GM12878 (cell line): Measurements from ENCODE around the gene NPAS2. TPM values are rescaled to one million over a fixed set of nuclear protein-coding genes. Genes with fewer than 3 reads are reported as not detected.

Experiments
- ATAC-seq: fragments of 200-7000 bp; cut with Tn5 transposase; 3 replicates; pipeline ENCODE4 v1.9.1; 2020; ENCODE audit warnings: mild to moderate bottlenecking, moderate library complexity
- BruUV-seq: library from RNA; stranded (reverse); fragments of 400-500 nt; replicated peaks from 2 replicates; lab custom pipeline; 2021; lab: Mats Ljungman, UMichigan
- CTCF ChIA-PET: fragments of 300-600 bp; sonication (Branson Sonifier 250); formaldehyde crosslinking; extraction: SDS; loops from one replicate; lab custom pipeline; 2021; ENCODE audit warnings: inconsistent platforms; lab: Yijun Ruan, JAX
- POLR2A ChIA-PET: fragments of 350-600 bp; formaldehyde crosslinking; extraction: SDS; loops from one replicate; lab custom pipeline; 2021; ENCODE audit warnings: inconsistent platforms; lab: Charles Lee
- RAD21 ChIA-PET: fragments of 300-600 bp; sonication (Branson Sonifier 250); formaldehyde crosslinking; loops from one replicate; lab custom pipeline; 2023; ENCODE audit warnings: antibody characterized with exemption; ENCODE audit not compliant: unreplicated experiment; lab: Charles Lee
- SMC1A ChIA-PET: fragments of 300-600 bp; sonication (Branson Sonifier 250); formaldehyde crosslinking; loops from one replicate; lab custom pipeline; 2023; ENCODE audit not compliant: unreplicated experiment, uncharacterized antibody; lab: Charles Lee
- DNase-seq: peaks from one replicate; pipeline ENCODE4 v3.0.0-alpha.2; 2011; ENCODE audit warnings: low read depth, low spot score
- FAIRE-seq: peaks from 3 replicates; lab custom pipeline; 2011; peaks lifted over from hg19 to GRCh38; lab: Jason Lieb, UNC
- H2AFZ ChIP-seq: 2 replicates; pipeline ENCODE4 v1.6.0; 2011; ENCODE audit warnings: low read depth, low read length, control low read depth; ENCODE audit not compliant: control insufficient read depth
- H3K27ac ChIP-seq: 2 replicates; pipeline ENCODE4 v1.5.1; 2011; ENCODE audit warnings: control low read depth; ENCODE audit not compliant: control insufficient read depth, insufficient read depth
- H3K27me3 ChIP-seq, 2 experiments: replicated peaks in 1 of 2; 2 replicates each; pipeline versions ENCODE4 v1.6.0 to v1.6.1; 2011; ENCODE audit warnings: low read length in 1 of 2; ENCODE audit not compliant: control insufficient read depth in 2 of 2, insufficient read depth in 2 of 2
- H3K36me3 ChIP-seq, 2 experiments: 2 replicates each; pipeline ENCODE4 v1.5.1; 2011; ENCODE audit warnings: low read length in 1 of 2; ENCODE audit not compliant: control insufficient read depth in 2 of 2, insufficient read depth in 2 of 2
- H3K4me1 ChIP-seq: 2 replicates; pipeline ENCODE4 v1.6.1; 2011; ENCODE audit warnings: mild to moderate bottlenecking, low read length, moderate library complexity, mixed read lengths; ENCODE audit not compliant: control insufficient read depth, insufficient read depth
- H3K4me2 ChIP-seq: 2 replicates; pipeline ENCODE4 v1.6.0; 2011; ENCODE audit warnings: control low read depth; ENCODE audit not compliant: control insufficient read depth, insufficient read depth
- H3K4me3 ChIP-seq: fragments of 200-600 bp; sonication (generic); 2 replicates; pipeline ENCODE4 v1.5.1; 2016
- H3K79me2 ChIP-seq: 2 replicates; pipeline ENCODE4 v1.6.0; 2011; ENCODE audit warnings: low read length; ENCODE audit not compliant: control insufficient read depth, insufficient read depth
- H3K9ac ChIP-seq: 2 replicates; pipeline ENCODE4 v1.8.0; 2011; ENCODE audit warnings: low read length, control low read depth, mixed read lengths; ENCODE audit not compliant: control insufficient read depth, insufficient read depth
- H3K9me3 ChIP-seq: replicated peaks from 3 replicates; pipeline ENCODE4 v1.5.1; 2011; ENCODE audit warnings: mild to moderate bottlenecking, low read length; ENCODE audit not compliant: control insufficient read depth, insufficient read depth
- H4K20me1 ChIP-seq: 2 replicates; pipeline ENCODE4 v1.6.0; 2011; ENCODE audit not compliant: control insufficient read depth, insufficient read depth
- ATF3 ChIP-seq: IDR thresholded peaks from 2 replicates; pipeline ENCODE4 v1.6.1; 2011; ENCODE audit warnings: low read depth, mild to moderate bottlenecking, low read length, moderate library complexity, borderline replicate concordance; ENCODE audit errors: extremely low read depth
- DPF2 ChIP-seq: fragments of 450-650 bp; IDR thresholded peaks from 2 replicates; pipeline ENCODE4 v1.6.1; 2017; ENCODE audit warnings: mild to moderate bottlenecking
- E4F1 ChIP-seq: fragments of 450-650 bp; IDR thresholded peaks from 2 replicates; pipeline ENCODE4 v1.6.1; 2018; ENCODE audit warnings: borderline replicate concordance, mild to moderate bottlenecking; ENCODE audit not compliant: partially characterized antibody
- FOXM1 ChIP-seq: IDR thresholded peaks from 2 replicates; pipeline ENCODE4 v1.6.1; 2012; ENCODE audit warnings: low read depth, mild to moderate bottlenecking, inconsistent platforms, low read length, moderate library complexity
- HSF1 ChIP-seq: fragments of 150-350 bp; IDR thresholded peaks from 2 replicates; pipeline ENCODE4 v1.6.1; 2014; ENCODE audit warnings: mild to moderate bottlenecking, low read depth, low read length
- MEF2B ChIP-seq: fragments of 450-650 bp; IDR thresholded peaks from 2 replicates; pipeline ENCODE4 v1.6.1; 2018; ENCODE audit warnings: mild to moderate bottlenecking, moderate library complexity; ENCODE audit not compliant: partially characterized antibody, poor library complexity, severe bottlenecking
- RELB ChIP-seq: fragments of 450-650 bp; IDR thresholded peaks from 2 replicates; pipeline ENCODE4 v1.6.1; 2017; ENCODE audit warnings: low read depth, mild to moderate bottlenecking, moderate library complexity
- SMC3 ChIP-seq: IDR thresholded peaks from 2 replicates; pipeline ENCODE4 v1.6.1; 2011; ENCODE audit warnings: low read length, improper control_type of control experiment, borderline replicate concordance
- WGBS: methylation state at CpG from one replicate; pipeline ENCODE4 v1.1.6; 2016; ENCODE audit warnings: low lambda C conversion rate; ENCODE audit not compliant: insufficient replicate concordance, insufficient coverage; ENCODE audit errors: missing lambda C conversion rate; 5-methylcytosine and 5-hydroxymethylcytosine counted together
- in situ Hi-C: fragments of 300-500 bp; cut with MboI; formaldehyde crosslinking; loops from 9 replicates; pipeline ENCODE4 v1.14.3; 2018; ENCODE audit warnings: mixed read lengths
- intact Hi-C: fragments of 100-400 bp; cut with micrococcal nuclease; formaldehyde crosslinking; loops from one replicate; pipeline ENCODE4 v1.14.2; 2022; ENCODE audit not compliant: unreplicated experiment
- polyA plus RNA-seq, 11 experiments: library from polyadenylated mRNA; depleted of rRNA in 4 of 11; unstranded in 6 of 11; stranded (reverse) in 5 of 11; fragments of >200 nt; fragmentation: Nextera tagmentation in 4 of 11; fragmentation: Illumina TruSeq in 1 of 11; extraction: Ambion mirVana in 4 of 11; extraction: Trizol in 1 of 11; gene quantifications; 1 replicate in 1 of 11; 2 replicates in 10 of 11; pipeline versions ENCODE4 v1.2.1 to v1.2.3, GENCODE V29; 2011 to 2016; ENCODE audit warnings: inconsistent platforms in 2 of 11, missing spikeins in 2 of 11, low read depth in 1 of 11
- total RNA-seq, 4 experiments: library from RNA; depleted of rRNA in 3 of 4; stranded (reverse); fragments of >200 nt in 3 of 4; fragmentation: Illumina TruSeq in 1 of 4; extraction: Trizol in 1 of 4; gene quantifications; 2 replicates each; pipeline versions ENCODE4 v1.2.1 to v1.2.3, GENCODE V29; 2013 to 2021

NPAS2 gene
- total and polyA plus RNA-seq, 10 of the 15 experiments (the other 5 are each of a cell fraction or from before 2014, with no cell fraction given): 0.08 TPM; not detected in 9

- in situ Hi-C loops: no loop called here
- no peaks in the 10 kb centered on the region for H3K36me3 ChIP-seq
- ChIA-PET POLR2A (no interaction called here), RAD21 (no interaction called here), CTCF (interaction anchor here (0.6 kb wide), 1 partner anchor 16 kb away, joined by 3 read pairs; no protein-coding TSS in a partner anchor), SMC1A (interaction anchor here (0.7 kb wide), 1 partner anchor 393 kb away, joined by 3 read pairs; no protein-coding TSS in a partner anchor)
- H3K4me1 ChIP-seq: no peaks in the 10 kb centered on the region; the same call in 1 of the 2 replicates
- 47% methylated on average over 16 of the region's 16 CpGs for WGBS
- H2AFZ ChIP-seq: no peak overlapping the region
- H3K27ac ChIP-seq: no peak overlapping the region
- H3K79me2 ChIP-seq: no peaks in the 10 kb centered on the region
- DNase-seq (no peak), FAIRE-seq (no peak), ATAC-seq (no peak)
- H3K4me2 ChIP-seq: no peak overlapping the region
- H4K20me1 ChIP-seq: no peaks in the 10 kb centered on the region
- H3K27me3 ChIP-seq: peaks cover 0 to 5% of the 10 kb centered on the region in 2 experiments; a peak in 2 of 4 replicates
- BruUV-seq: no TSS peak
- H3K4me3 ChIP-seq: no peak overlapping the region
- no peak overlapping the region for H3K9ac ChIP-seq
- intact Hi-C loops: no loop called here
- no peaks in the 10 kb centered on the region for H3K9me3 ChIP-seq
- TF ChIP-seq FOXM1 (no peak), MEF2B (no peak), DPF2 (no peak), RELB (no peak), ATF3 (no peak), HSF1 (no peak), E4F1 (no peak), SMC3 (no peak)
Observed at GRCh38 chr2:100948942-100949811, 129.2 kb downstream of the NPAS2 start.
